B cell (primary cell): ENCODE data around the gene NPR2. TPM values are rescaled to one million over a fixed set of nuclear protein-coding genes. Genes with fewer than 3 reads are reported as not detected.

ENCODE experiments used
- ATAC-seq: fragments of 200-7000 bp; cut with Tn5 transposase; one replicate; pipeline ENCODE4 v1.10.0; 2021; ENCODE audit warnings: low read depth, mild to moderate bottlenecking, moderate number of reproducible peaks, moderate library complexity
- CTCF ChIA-PET: fragments of 350-600 bp; sonication (Branson Sonifier 250); formaldehyde crosslinking; loops from one replicate; lab custom pipeline; 2021; ENCODE audit warnings: antibody characterized with exemption, inconsistent platforms; lab: Charles Lee
- POLR2A ChIA-PET: fragments of 350-600 bp; sonication (Branson Sonifier 250); formaldehyde crosslinking; loops from one replicate; lab custom pipeline; 2021; ENCODE audit warnings: antibody characterized with exemption; lab: Charles Lee
- DNase-seq: peaks from one replicate; pipeline ENCODE4 v3.0.0; 2013
- H2AFZ ChIP-seq: 2 replicates; pipeline ENCODE4 v1.6.1; 2012; ENCODE audit warnings: mild to moderate bottlenecking, low read depth, low read length; ENCODE audit not compliant: insufficient read depth, poor library complexity, severe bottlenecking
- H3K27ac ChIP-seq, 2 donors: 1 replicate in 1 of 2; 2 replicates in 1 of 2; pipeline ENCODE4 v1.5.1; 2012 to 2013; ENCODE audit warnings: low read length in 2 of 2, mild to moderate bottlenecking in 2 of 2, moderate library complexity in 1 of 2
- H3K27me3 ChIP-seq, 4 experiments: fragments of 200-600 bp in 1 of 4; sonication (generic) in 1 of 4; replicated peaks in 1 of 4; 1 replicate in 2 of 4; 2 replicates in 2 of 4; pipeline versions ENCODE4 v1.6.1 to v1.7.0; 2013 to 2016; ENCODE audit warnings: low read length in 3 of 4, mild to moderate bottlenecking in 2 of 4, mixed read lengths in 1 of 4, moderate library complexity in 1 of 4; ENCODE audit not compliant: insufficient read depth in 4 of 4, control insufficient read depth in 3 of 4; ENCODE audit errors: control extremely low read depth in 1 of 4
- H3K36me3 ChIP-seq, 2 experiments: replicated peaks in 1 of 2; 1 replicate in 1 of 2; 2 replicates in 1 of 2; pipeline versions ENCODE4 v1.6.1 to v1.7.1; 2013; ENCODE audit warnings: low read length in 1 of 2; ENCODE audit not compliant: insufficient read depth in 2 of 2, control insufficient read depth in 1 of 2; ENCODE audit errors: control extremely low read depth in 1 of 2, extremely low read depth in 1 of 2
- H3K4me1 ChIP-seq, 2 donors: fragments of 200-600 bp in 1 of 2; sonication (generic) in 1 of 2; 1 replicate in 1 of 2; 2 replicates in 1 of 2; pipeline versions ENCODE4 v1.5.1 to v1.6.1; 2013 to 2017; ENCODE audit warnings: low read length in 2 of 2; ENCODE audit not compliant: control insufficient read depth in 2 of 2, insufficient read depth in 2 of 2
- H3K4me2 ChIP-seq: replicated peaks from 2 replicates; pipeline ENCODE3; 2012; ENCODE audit warnings: mild to moderate bottlenecking, low read depth, low read length; ENCODE audit not compliant: poor library complexity, severe bottlenecking
- H3K4me3 ChIP-seq, 5 experiments: fragments of 200-600 bp in 1 of 5; sonication (generic) in 1 of 5; 1 replicate in 3 of 5; 2 replicates in 2 of 5; pipeline versions ENCODE4 v1.5.1 to v1.7.0; 2011 to 2016; ENCODE audit warnings: low read length in 4 of 5, mild to moderate bottlenecking in 4 of 5, low read depth in 2 of 5, control low read depth in 1 of 5, moderate library complexity in 1 of 5; ENCODE audit not compliant: insufficient read depth in 1 of 5; ENCODE audit errors: control extremely low read depth in 1 of 5, extremely low read depth in 1 of 5
- H3K79me2 ChIP-seq: fragments of 200-600 bp; sonication (generic); one replicate; pipeline ENCODE4 v1.6.0; 2016; ENCODE audit warnings: low read length; ENCODE audit not compliant: control insufficient read depth, insufficient read depth
- H3K9ac ChIP-seq: fragments of 200-600 bp; sonication (generic); 2 replicates; pipeline ENCODE4 v1.6.1; 2017; ENCODE audit warnings: mild to moderate bottlenecking, low read length, moderate library complexity
- H3K9me3 ChIP-seq, 3 donors: one replicate each; pipeline versions ENCODE4 v1.6.1 to v1.7.1; 2013; ENCODE audit warnings: low read length in 2 of 3; ENCODE audit not compliant: control insufficient read depth in 2 of 3, insufficient read depth in 1 of 3; ENCODE audit errors: control extremely low read depth in 1 of 3
- H4K20me1 ChIP-seq: 2 replicates; pipeline ENCODE4 v1.6.0; 2012; ENCODE audit warnings: mild to moderate bottlenecking, low read length; ENCODE audit not compliant: insufficient read depth, control insufficient read depth, poor library complexity, severe bottlenecking
- H3K27ac Mint-ChIP-seq: one replicate; pipeline ENCODE4 v1.8.0; 2021; ENCODE audit warnings: mixed read lengths
- H3K27me3 Mint-ChIP-seq: one replicate; pipeline ENCODE4 v1.8.0; 2021; ENCODE audit warnings: mixed read lengths
- H3K4me1 Mint-ChIP-seq: one replicate; pipeline ENCODE4 v1.8.0; 2021; ENCODE audit warnings: mixed read lengths
- H3K4me3 Mint-ChIP-seq: one replicate; pipeline ENCODE4 v1.8.0; 2021; ENCODE audit warnings: mixed read lengths
- H3K9me3 Mint-ChIP-seq: one replicate; pipeline ENCODE4 v1.8.0; 2022; ENCODE audit warnings: mixed read lengths; ENCODE audit not compliant: insufficient read depth
- CTCF ChIP-seq: fragments of 200-600 bp; IDR thresholded peaks from one replicate; pipeline ENCODE4 v1.8.0; 2022; ENCODE audit warnings: antibody characterized with exemption, mild to moderate bottlenecking
- EZH2 ChIP-seq: IDR thresholded peaks from 2 replicates; pipeline ENCODE4 v1.6.1; 2012; ENCODE audit warnings: borderline replicate concordance, low read depth, mild to moderate bottlenecking, moderate library complexity, low read length; ENCODE audit not compliant: insufficient read depth, poor library complexity, severe bottlenecking
- WGBS: methylation state at CpG from one replicate; pipeline ENCODE4 v1.1.5; 2013; ENCODE audit warnings: missing lambda C conversion rate; ENCODE audit not compliant: insufficient coverage; 5-methylcytosine and 5-hydroxymethylcytosine counted together
- intact Hi-C: fragments of 100-400 bp; cut with micrococcal nuclease; formaldehyde crosslinking; loops from one replicate; pipeline ENCODE4 v1.10.0; 2022
- polyA plus RNA-seq: library from polyadenylated mRNA; depleted of rRNA; stranded (reverse); fragments of >200 nt; gene quantifications from 2 replicates; pipeline ENCODE4 v1.2.3, GENCODE V29; 2012
- total RNA-seq, 2 donors: library from RNA; stranded (reverse); fragments of 120-200 nt in 1 of 2; gene quantifications; 1 replicate in 1 of 2; 2 replicates in 1 of 2; pipeline versions ENCODE4 v1.2.3 to v1.2.4, GENCODE V29; 2013 to 2022

Gene NPR2
- total and polyA plus RNA-seq, 2 donors (not counting 1 experiment from before 2014, with no cell fraction given), result 7.6 to 8.0 TPM

- POLR2A ChIA-PET, result no interaction called here
- Histone ChIP-seq H3K9ac (no peak overlapping the region), H3K36me3 (no peaks in the 10 kb centered on the region), H3K4me3 (no peak overlapping the region), H3K27ac (no peak overlapping the region), H3K27me3 (no peaks in the 10 kb centered on the region), H4K20me1 (no peaks in the 10 kb centered on the region), H3K4me1 (peaks cover 7 to 14% of the 10 kb centered on the region in 2 donors), H2AFZ (no peak overlapping the region), H3K9me3 (no peaks in the 10 kb centered on the region), H3K4me2 (no peak overlapping the region), H3K79me2 (no peaks in the 10 kb centered on the region)
- ATAC-seq, result no peak
- Mint-ChIP-seq H3K4me3 (no peak overlapping the region), H3K27ac (no peak overlapping the region), H3K9me3 (no peaks in the 10 kb centered on the region), H3K4me1 (peaks cover 10% of the 10 kb centered on the region), H3K27me3 (no peaks in the 10 kb centered on the region)
- CTCF ChIA-PET, result interaction anchor here (1.3 to 2.0 kb wide), 2 partner anchors 26 to 29 kb away, joined by 8 to 10 read pairs; no protein-coding TSS in a partner anchor
- no peak for DNase-seq
- TF ChIP-seq EZH2 (no peak), CTCF (no peak)
- 71% methylated on average over 25 of the region's 25 CpGs for WGBS
- intact Hi-C loops, result no loop called here
These were observed 61.8 kb downstream of the NPR2 start for GRCh38 chr9:35852876-35853865.

DNA sequence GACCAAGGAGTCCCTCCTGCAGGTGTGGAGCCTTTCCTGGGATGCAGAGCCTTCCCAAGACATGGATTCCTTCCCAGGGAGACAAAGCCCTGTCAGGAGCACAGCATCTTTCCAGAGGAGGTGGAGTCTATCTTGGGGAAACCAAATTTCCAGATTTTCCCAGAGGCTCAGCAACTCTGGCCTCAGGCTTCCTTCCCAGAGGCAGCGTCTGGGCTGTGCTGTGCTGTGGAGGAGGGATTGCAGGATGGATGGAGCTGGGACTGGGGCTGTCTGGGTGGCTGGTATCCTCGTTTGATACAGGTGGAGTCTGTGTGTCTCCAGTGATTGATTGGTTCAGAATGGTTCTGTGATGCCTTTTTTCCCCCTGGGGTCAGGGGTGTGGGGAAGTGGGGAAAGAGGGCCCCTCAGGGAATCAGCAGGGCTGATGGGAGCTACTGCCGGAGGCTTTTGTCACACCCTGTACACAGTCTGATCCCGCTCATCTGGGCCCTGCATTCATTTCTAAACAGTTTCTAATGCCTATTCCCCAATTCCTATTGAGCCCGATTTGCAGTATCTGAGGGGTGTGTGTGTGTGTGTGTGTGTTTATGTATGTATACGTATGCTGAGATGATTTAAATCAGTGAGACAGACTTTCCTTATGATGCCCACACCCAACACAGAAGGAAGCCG lies 62.8 kb downstream of the NPR2 start:
- H3K4me1 Mint-ChIP-seq, result peaks cover 3% of the 10 kb centered on the region
- WGBS, result 83% methylated on average over 2 of the region's 7 CpGs
- H3K36me3 ChIP-seq, result no peaks in the 10 kb centered on the region
- H3K4me3 Mint-ChIP-seq, result no peak overlapping the region
- H3K9ac ChIP-seq, result no peak overlapping the region
- no peak overlapping the region for H3K4me3 ChIP-seq
- H4K20me1 ChIP-seq, result no peaks in the 10 kb centered on the region
- ATAC-seq (no peak), DNase-seq (no peak)
- peaks cover 0 to 5% of the 10 kb centered on the region in 2 donors for H3K4me1 ChIP-seq
- H3K9me3 Mint-ChIP-seq, result no peaks in the 10 kb centered on the region
- no peaks in the 10 kb centered on the region for H3K9me3 ChIP-seq
- no peak overlapping the region for H2AFZ ChIP-seq
- no peaks in the 10 kb centered on the region for H3K27me3 Mint-ChIP-seq
- ChIA-PET CTCF (no interaction called here), POLR2A (no interaction called here)
- intact Hi-C loops, result no loop called here
- no peak for TF ChIP-seq EZH2
- no peak for TF ChIP-seq CTCF
- H3K27me3 ChIP-seq, result no peaks in the 10 kb centered on the region
- no peak overlapping the region for H3K27ac Mint-ChIP-seq
- H3K27ac ChIP-seq, result no peak overlapping the region
- H3K79me2 ChIP-seq, result no peaks in the 10 kb centered on the region
- no peak overlapping the region for H3K4me2 ChIP-seq
